Endothelial cell of umbilical vein (primary cell): ENCODE measurements around the gene EEFSEC. TPM values are rescaled to one million over a fixed set of nuclear protein-coding genes. Genes with fewer than 3 reads are reported as not detected.

Source experiments
- BruUV-seq: library from RNA; stranded (reverse); fragments of 400-500 nt; replicated peaks from 2 replicates; lab custom pipeline; 2021; lab: Mats Ljungman, UMichigan
- CTCF ChIA-PET: fragments of 300-600, 350-600 bp; sonication (Branson Sonifier 250); formaldehyde crosslinking; loops from one replicate; lab custom pipeline; 2021; ENCODE audit warnings: antibody characterized with exemption, inconsistent platforms; lab: Charles Lee
- POLR2A ChIA-PET: fragments of 300-600, 350-600 bp; sonication (Branson Sonifier 250); formaldehyde crosslinking; loops from one replicate; lab custom pipeline; 2021; ENCODE audit warnings: antibody characterized with exemption, inconsistent platforms; lab: Charles Lee
- DNase-seq: peaks from one replicate; pipeline ENCODE4 v3.0.0-alpha.2; 2011; ENCODE audit warnings: low read depth, low spot score
- FAIRE-seq: peaks from 2 replicates; lab custom pipeline; 2011; peaks lifted over from hg19 to GRCh38; lab: Jason Lieb, UNC
- H2AFZ ChIP-seq: 2 replicates; pipeline ENCODE4 v1.6.0; 2012; ENCODE audit warnings: low read depth, low read length, control low read depth, inconsistent platforms
- H3K27ac ChIP-seq: 2 replicates; pipeline ENCODE4 v1.5.1; 2011; ENCODE audit warnings: low read depth, mild to moderate bottlenecking, control low read depth, low read length, moderate library complexity; ENCODE audit not compliant: insufficient read depth
- H3K27me3 ChIP-seq, 2 experiments: 2 replicates each; pipeline versions ENCODE4 v1.6.0 to v1.6.1; 2011; ENCODE audit warnings: low read length in 2 of 2, mixed read lengths in 1 of 2; ENCODE audit not compliant: control insufficient read depth in 2 of 2, insufficient read depth in 2 of 2
- H3K36me3 ChIP-seq, 2 experiments: 2 replicates in 1 of 2; 3 replicates in 1 of 2; pipeline ENCODE4 v1.5.1; 2011; ENCODE audit warnings: low read length in 2 of 2, mild to moderate bottlenecking in 1 of 2, moderate library complexity in 1 of 2; ENCODE audit not compliant: control insufficient read depth in 2 of 2, insufficient read depth in 2 of 2; ENCODE audit errors: extremely low read depth in 1 of 2
- H3K4me1 ChIP-seq: 3 replicates; pipeline ENCODE4 v1.5.1; 2011; ENCODE audit warnings: mild to moderate bottlenecking, low read length; ENCODE audit not compliant: control insufficient read depth, insufficient read depth; ENCODE audit errors: extremely low read depth
- H3K4me2 ChIP-seq: 2 replicates; pipeline ENCODE4 v1.6.1; 2011; ENCODE audit warnings: low read length, control low read depth, mixed read lengths; ENCODE audit not compliant: insufficient read depth
- H3K4me3 ChIP-seq, 3 experiments: fragments of 200-600 bp in 1 of 3; sonication (generic), shearing (Covaris generic) in 1 of 3; replicated peaks in 1 of 3; 2 replicates each; pipeline ENCODE4 v1.5.1; 2011 to 2016; ENCODE audit warnings: control low read depth in 3 of 3, low read length in 3 of 3, mild to moderate bottlenecking in 2 of 3, inconsistent platforms in 1 of 3, low read depth in 1 of 3, moderate library complexity in 1 of 3; ENCODE audit not compliant: insufficient read depth in 1 of 3
- H3K79me2 ChIP-seq: 2 replicates; pipeline ENCODE4 v1.6.0; 2012; ENCODE audit warnings: low read length, inconsistent platforms; ENCODE audit not compliant: control insufficient read depth, insufficient read depth
- H3K9ac ChIP-seq: replicated peaks from 2 replicates; pipeline ENCODE3; 2011; ENCODE audit warnings: low read length, control low read depth; ENCODE audit not compliant: insufficient read depth; ENCODE audit errors: extremely low read depth
- H3K9me1 ChIP-seq: replicated peaks from 3 replicates; pipeline ENCODE4 v1.6.0; 2011; ENCODE audit warnings: mild to moderate bottlenecking, low read length; ENCODE audit not compliant: control insufficient read depth, insufficient read depth; ENCODE audit errors: extremely low read depth
- H3K9me3 ChIP-seq: replicated peaks from 2 replicates; pipeline ENCODE4 v1.5.1; 2012; ENCODE audit warnings: low read length, inconsistent platforms; ENCODE audit not compliant: control insufficient read depth, insufficient read depth
- H4K20me1 ChIP-seq: replicated peaks from 2 replicates; pipeline ENCODE3; 2011; ENCODE audit warnings: mild to moderate bottlenecking, low read length; ENCODE audit not compliant: control insufficient read depth, insufficient read depth; ENCODE audit errors: extremely low read depth
- CTCF ChIP-seq, 2 donors: IDR thresholded peaks; 1 replicate in 1 of 2; 2 replicates in 1 of 2; pipeline ENCODE4 v1.5.1; 2011; ENCODE audit warnings: low read length in 2 of 2, mild to moderate bottlenecking in 2 of 2, moderate library complexity in 2 of 2, control low read depth in 1 of 2, inconsistent platforms in 1 of 2, low read depth in 1 of 2; ENCODE audit not compliant: insufficient read depth in 1 of 2; ENCODE audit errors: extremely low read depth in 1 of 2
- EZH2 ChIP-seq: IDR thresholded peaks from 2 replicates; pipeline ENCODE4 v1.6.1; 2012; ENCODE audit warnings: borderline replicate concordance, low read depth, mild to moderate bottlenecking, moderate library complexity, low read length, inconsistent platforms; ENCODE audit not compliant: severe bottlenecking
- FOS ChIP-seq: IDR thresholded peaks from 2 replicates; pipeline ENCODE4 v1.6.1; 2011; ENCODE audit warnings: mild to moderate bottlenecking, low read length, moderate library complexity, borderline replicate concordance; ENCODE audit not compliant: insufficient read depth
- GATA2 ChIP-seq: IDR thresholded peaks from 2 replicates; pipeline ENCODE4 v1.7.0; 2011; ENCODE audit warnings: low read depth, mild to moderate bottlenecking, moderate library complexity, mixed read lengths, low read length; ENCODE audit not compliant: insufficient read length, insufficient read depth
- JUN ChIP-seq: IDR thresholded peaks from 2 replicates; pipeline ENCODE4 v1.6.1; 2011; ENCODE audit warnings: borderline replicate concordance, low read depth; ENCODE audit not compliant: insufficient read length, insufficient read depth
- MAX ChIP-seq: IDR thresholded peaks from 2 replicates; pipeline ENCODE4 v1.6.1; 2011; ENCODE audit not compliant: insufficient read depth, insufficient read length
- MYC ChIP-seq: IDR thresholded peaks from one replicate; pipeline ENCODE4 v1.6.1; 2011; ENCODE audit warnings: mild to moderate bottlenecking, low read depth, low read length
- POLR2A ChIP-seq: IDR thresholded peaks from 2 replicates; pipeline ENCODE4 v1.6.1; 2012; ENCODE audit warnings: low read depth, mild to moderate bottlenecking, control low read depth, low read length
- POLR2AphosphoS5 ChIP-seq: IDR thresholded peaks from 2 replicates; pipeline ENCODE4 v1.6.1; 2012; ENCODE audit warnings: low read depth, mild to moderate bottlenecking, control low read depth, low read length, moderate library complexity; ENCODE audit not compliant: insufficient read depth
- dilution Hi-C: fragments of 300-500 bp; cut with MboI; formaldehyde crosslinking; loops from one replicate; pipeline ENCODE4 v1.15.0; 2019; ENCODE audit warnings: low sequenced_read_pairs; ENCODE audit not compliant: extremely low pct_ligation_motif_present
- intact Hi-C: fragments of 100-400 bp; cut with micrococcal nuclease; formaldehyde crosslinking; loops from one replicate; pipeline ENCODE4 v1.10.0; 2022
- polyA plus RNA-seq, 4 experiments: library from polyadenylated mRNA; depleted of rRNA in 3 of 4; stranded (reverse) in 3 of 4; unstranded in 1 of 4; fragments of >200 nt; gene quantifications; 2 replicates each; pipeline versions ENCODE4 v1.2.1 to v1.2.3, GENCODE V29; 2011 to 2012; ENCODE audit warnings: missing spikeins in 1 of 4
- total RNA-seq: library from RNA; stranded (reverse); gene quantifications from 2 replicates; pipeline ENCODE4 v1.2.3, GENCODE V29; 2021

EEFSEC gene
- total and polyA plus RNA-seq, 2 donors (not counting 3 experiments of a cell fraction or from before 2014, with no cell fraction given) = 13.1 to 14.5 TPM

GRCh38 chr3:128301186-128302023, 148.1 kb downstream of the EEFSEC start:
- dilution Hi-C loops = no loop called here
- no peak overlapping the region for H2AFZ ChIP-seq
- POLR2A ChIA-PET = interaction anchor here (0.7 kb wide), 1 partner anchor 92 kb away, joined by 7 read pairs; no protein-coding TSS in a partner anchor
- CTCF ChIA-PET = interaction anchor here (1.0 to 1.2 kb wide), 2 partner anchors 12 to 196 kb away, joined by 3 read pairs; no protein-coding TSS in a partner anchor
- no peaks in the 10 kb centered on the region for H3K4me1 ChIP-seq
- H3K4me3 ChIP-seq = no peak overlapping the region
- H3K27ac ChIP-seq = no peak overlapping the region
- no peak for FAIRE-seq
- BruUV-seq = no TSS peak
- no peaks in the 10 kb centered on the region for H3K9me3 ChIP-seq
- no peaks in the 10 kb centered on the region for H3K27me3 ChIP-seq
- no peaks in the 10 kb centered on the region for H3K79me2 ChIP-seq
- DNase-seq = no peak
- TF ChIP-seq FOS (no peak), CTCF (IDR thresholded peaks at IDR 0.05; ENCODE audit: extremely low read depth in 1 of 2, insufficient read depth in 1 of 2, low read depth in 1 of 2, low read length in 2 of 2) (no peak), JUN (no peak), MAX (no peak), POLR2AphosphoS5 (no peak), EZH2 (no peak), POLR2A (no peak), GATA2 (no peak), MYC (no peak)
- no peak overlapping the region for H3K9ac ChIP-seq
- no peak overlapping the region for H3K4me2 ChIP-seq
- H3K36me3 ChIP-seq = no peaks in the 10 kb centered on the region
- H3K9me1 ChIP-seq = no peaks in the 10 kb centered on the region
- H4K20me1 ChIP-seq = no peaks in the 10 kb centered on the region
- intact Hi-C loops = no loop called here
